ENCODE results near the gene CD2AP. TPM values are rescaled to one million over a fixed set of nuclear protein-coding genes. Genes with fewer than 3 reads are reported as not detected.

Gene CD2AP
- total and polyA plus RNA-seq, 9 donors = 6.9 to 40.7 (median 15.5) TPM

DNA sequence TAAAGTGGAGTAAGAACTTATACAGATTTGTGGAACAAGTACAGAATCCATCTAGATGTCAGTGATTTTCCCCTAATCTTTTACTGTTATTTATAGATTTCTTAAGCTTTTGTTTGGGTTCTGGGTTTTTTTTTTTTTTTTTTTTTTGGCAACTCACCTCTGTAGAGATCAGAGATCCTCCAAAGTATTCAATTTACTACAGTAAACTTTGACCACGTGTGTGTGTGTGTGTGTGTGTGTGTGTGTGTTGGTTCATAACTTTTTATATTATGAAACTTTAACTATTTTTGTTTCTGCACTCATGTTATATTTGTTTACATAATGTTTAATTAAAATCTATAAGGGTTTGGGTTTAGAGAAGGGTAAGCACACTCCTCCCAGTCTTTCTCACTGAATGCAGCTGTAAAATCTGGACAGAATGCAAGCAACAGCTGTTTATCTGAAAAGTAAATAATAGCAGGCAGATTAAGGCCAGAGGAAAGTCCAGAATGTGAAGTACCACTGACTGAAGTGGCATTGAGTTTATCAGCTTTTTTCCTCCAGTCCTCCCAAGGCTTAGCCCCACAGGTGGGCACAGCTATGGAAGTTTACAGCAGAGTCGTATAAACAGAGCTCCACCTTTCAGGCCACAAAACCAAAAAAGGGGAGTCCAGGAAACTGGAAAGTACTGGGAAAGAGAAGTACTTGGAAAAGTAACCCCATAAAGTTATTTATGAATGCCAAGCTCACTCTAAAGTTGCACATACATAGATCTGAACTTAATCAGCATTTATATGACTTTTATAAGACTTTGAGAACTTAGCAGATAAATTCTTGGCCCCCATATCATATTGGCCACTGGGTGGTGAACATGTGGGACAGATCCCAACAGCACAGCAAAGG lies 43.0 kb upstream of the CD2AP start:
- no peaks in the 10 kb centered on the region for H3K9me3 ChIP-seq
- intact Hi-C loops (cut with DNase I) = no loop called here
- H3K4me3 ChIP-seq = no peak overlapping the region
- H3K27me3 ChIP-seq = no peaks in the 10 kb centered on the region
- no peaks in the 10 kb centered on the region for H3K4me1 ChIP-seq (ENCODE audit: insufficient read depth)
- H3K36me3 ChIP-seq = no peaks in the 10 kb centered on the region
- no peak overlapping the region for H3K27ac ChIP-seq
- TF ChIP-seq, protein P1, sequence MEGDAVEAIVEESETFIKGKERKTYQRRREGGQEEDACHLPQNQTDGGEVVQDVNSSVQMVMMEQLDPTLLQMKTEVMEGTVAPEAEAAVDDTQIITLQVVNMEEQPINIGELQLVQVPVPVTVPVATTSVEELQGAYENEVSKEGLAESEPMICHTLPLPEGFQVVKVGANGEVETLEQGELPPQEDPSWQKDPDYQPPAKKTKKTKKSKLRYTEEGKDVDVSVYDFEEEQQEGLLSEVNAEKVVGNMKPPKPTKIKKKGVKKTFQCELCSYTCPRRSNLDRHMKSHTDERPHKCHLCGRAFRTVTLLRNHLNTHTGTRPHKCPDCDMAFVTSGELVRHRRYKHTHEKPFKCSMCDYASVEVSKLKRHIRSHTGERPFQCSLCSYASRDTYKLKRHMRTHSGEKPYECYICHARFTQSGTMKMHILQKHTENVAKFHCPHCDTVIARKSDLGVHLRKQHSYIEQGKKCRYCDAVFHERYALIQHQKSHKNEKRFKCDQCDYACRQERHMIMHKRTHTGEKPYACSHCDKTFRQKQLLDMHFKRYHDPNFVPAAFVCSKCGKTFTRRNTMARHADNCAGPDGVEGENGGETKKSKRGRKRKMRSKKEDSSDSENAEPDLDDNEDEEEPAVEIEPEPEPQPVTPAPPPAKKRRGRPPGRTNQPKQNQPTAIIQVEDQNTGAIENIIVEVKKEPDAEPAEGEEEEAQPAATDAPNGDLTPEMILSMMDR (IDR thresholded peaks at IDR 0.05) = no peak
- TF ChIP-seq POLR2A (IDR thresholded peaks at IDR 0.05) (no peak), EP300 (IDR thresholded peaks at IDR 0.05) (no peak)
- no peak for DNase-seq
- WGBS, 3 donors = 18 to 20% (median 19%) methylated on average over 2 of the region's 2 CpGs

DNA sequence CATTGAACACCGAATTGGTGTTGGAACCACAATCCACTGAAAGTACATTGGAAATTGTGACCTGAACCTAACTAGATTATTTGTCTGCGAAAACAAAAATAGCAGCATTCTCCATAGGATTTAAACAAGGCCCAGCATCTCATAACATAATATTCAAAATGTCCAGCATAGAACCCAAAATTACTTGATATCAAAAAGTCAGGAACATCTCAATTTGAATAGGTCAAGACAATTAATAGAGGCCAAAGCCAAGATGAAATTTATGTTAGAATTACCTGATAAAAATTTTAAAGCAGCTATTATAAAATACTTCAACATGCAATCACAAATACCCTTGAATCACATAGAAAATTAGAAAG lies 42.4 kb upstream of the CD2AP start:
- intact Hi-C loops (cut with DNase I) = no loop called here
- Histone ChIP-seq H3K4me1 (ENCODE audit: insufficient read depth) (no peaks in the 10 kb centered on the region), H3K4me3 (no peak overlapping the region), H3K9me3 (no peaks in the 10 kb centered on the region), H3K36me3 (no peaks in the 10 kb centered on the region), H3K27ac (no peak overlapping the region), H3K27me3 (no peaks in the 10 kb centered on the region)
- TF ChIP-seq, protein P1 (IDR thresholded peaks at IDR 0.05) = no peak
- TF ChIP-seq EP300 (IDR thresholded peaks at IDR 0.05) (no peak), POLR2A (IDR thresholded peaks at IDR 0.05) (no peak)
- DNase-seq = no peak
- WGBS, 3 donors = 86 to 92% (median 90%) methylated on average over 2 of the region's 2 CpGs

DNA sequence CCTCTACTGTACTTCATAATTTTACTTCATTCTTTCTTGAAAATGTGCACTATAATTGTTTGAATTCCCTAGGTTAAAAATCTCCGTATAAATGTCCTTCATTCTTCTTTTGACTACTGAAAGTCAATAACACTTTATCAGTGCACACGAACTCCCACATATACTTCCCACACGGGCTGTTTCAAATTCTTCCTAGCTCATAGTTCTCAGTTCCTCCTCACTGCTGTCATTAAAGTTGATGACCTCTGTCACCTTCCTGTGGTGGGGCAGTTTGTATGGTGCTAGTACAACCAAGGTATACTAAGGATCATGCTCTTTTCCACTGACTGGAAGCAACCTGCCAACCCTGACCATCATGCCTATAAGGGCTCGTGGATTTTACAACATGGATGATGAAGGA lies 40.0 kb upstream of the CD2AP start:
- Histone ChIP-seq H3K4me1 (ENCODE audit: insufficient read depth) (no peaks in the 10 kb centered on the region), H3K27ac (no peak overlapping the region), H3K27me3 (no peaks in the 10 kb centered on the region), H3K9me3 (no peaks in the 10 kb centered on the region), H3K36me3 (no peaks in the 10 kb centered on the region), H3K4me3 (no peak overlapping the region)
- intact Hi-C loops (cut with DNase I) = no loop called here
- WGBS, 3 donors = 31 to 45% (median 42%) methylated on average over 4 of the region's 4 CpGs
- DNase-seq = no peak
- TF ChIP-seq EP300 (IDR thresholded peaks at IDR 0.05) (no peak), POLR2A (IDR thresholded peaks at IDR 0.05) (no peak)
- TF ChIP-seq, protein P1 (IDR thresholded peaks at IDR 0.05) = no peak

DNA sequence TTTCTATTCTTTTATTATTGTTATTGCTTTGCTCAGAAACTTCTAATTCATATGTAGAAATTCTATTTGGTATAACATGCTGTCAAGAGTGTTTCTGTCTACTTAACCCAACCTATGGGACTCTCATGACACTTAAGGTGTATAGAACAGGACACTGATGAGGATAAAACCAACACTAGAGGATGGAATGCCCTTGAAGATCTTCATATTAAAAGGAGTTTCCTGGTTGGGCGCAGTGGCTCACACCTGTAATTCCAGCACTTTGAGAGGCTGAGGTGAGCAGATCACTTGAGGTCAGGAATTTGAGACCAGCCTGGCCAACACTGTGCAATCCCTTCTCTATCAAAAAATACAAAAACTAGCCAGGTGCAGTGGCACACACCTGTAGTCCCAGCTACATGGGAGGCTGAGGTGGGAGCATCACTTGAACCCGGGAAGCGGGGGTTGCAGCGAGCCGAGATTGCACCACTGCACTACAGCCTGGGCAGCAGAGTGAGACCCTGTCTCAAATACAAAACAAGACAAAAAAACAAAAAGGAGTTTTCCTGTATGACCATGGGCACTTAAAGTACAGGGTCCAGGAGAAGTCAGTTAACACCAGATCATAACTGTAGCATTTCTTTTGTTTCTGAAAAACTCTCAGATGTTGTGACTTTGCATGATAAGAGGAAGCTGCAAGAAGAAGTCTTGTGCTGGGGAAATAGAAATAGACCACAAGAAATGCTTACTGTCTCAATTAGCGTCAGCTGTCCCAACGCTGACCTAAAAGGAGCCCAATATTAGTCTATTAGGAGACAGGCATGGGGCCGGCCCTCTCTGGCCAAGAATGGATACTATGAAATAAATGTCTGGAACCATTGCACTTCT lies 38.9 kb upstream of the CD2AP start:
- H3K9me3 ChIP-seq = no peaks in the 10 kb centered on the region
- H3K27ac ChIP-seq = no peak overlapping the region
- no peaks in the 10 kb centered on the region for H3K27me3 ChIP-seq
- 63 to 73% (median 70%) methylated on average over 8 of the region's 8 CpGs for WGBS, 3 donors
- TF ChIP-seq, protein P1 (IDR thresholded peaks at IDR 0.05) = no peak
- TF ChIP-seq EP300 (IDR thresholded peaks at IDR 0.05) = no peak
- no peak for TF ChIP-seq POLR2A (IDR thresholded peaks at IDR 0.05)
- intact Hi-C loops (cut with DNase I) = no loop called here
- no peak for DNase-seq
- no peaks in the 10 kb centered on the region for H3K36me3 ChIP-seq
- H3K4me1 ChIP-seq (ENCODE audit: insufficient read depth) = no peaks in the 10 kb centered on the region
- H3K4me3 ChIP-seq = no peak overlapping the region
